Medulla oblongata (tissue), 1 donor: ENCODE results near the gene PRKAA1.
"Not testable (repeated sequence)": the region's sequence is repeated elsewhere in the genome, so short reads cannot be mapped to it uniquely, and the experiment has no call there.

Experiments used
- DNase-seq: peaks from one replicate; pipeline ENCODE4 v3.0.0-alpha.2; 2015; ENCODE audit errors: extremely low spot score

PRKAA1 gene

GRCh38 chr5:40733434-40733833, 64.7 kb downstream of the PRKAA1 start:
- no peak for DNase-seq

DNA sequence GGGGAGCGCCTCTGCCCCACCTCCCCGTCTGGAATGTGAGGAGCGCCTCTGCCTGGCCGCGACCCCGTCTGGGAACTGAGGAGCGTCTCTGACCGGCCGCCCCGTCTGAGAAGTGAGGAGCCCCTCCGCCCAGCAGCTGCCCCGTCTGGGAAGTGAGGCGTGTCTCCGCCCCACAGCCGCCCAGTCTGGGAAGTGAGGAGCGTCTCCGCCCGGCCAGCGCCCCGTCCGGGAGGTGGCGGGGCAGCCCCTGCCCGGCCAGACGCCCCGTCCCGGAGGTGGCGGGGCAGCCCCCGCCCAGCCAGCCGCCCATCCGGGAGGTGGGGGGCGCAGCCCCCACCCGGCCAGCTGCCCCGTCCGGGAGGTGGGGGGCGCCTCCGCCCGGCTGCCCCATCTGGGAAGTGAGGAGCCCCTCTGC, 75.7 kb downstream of the PRKAA1 start:
- DNase-seq: not testable (repeated sequence)

GRCh38 chr5:40720069-40720468, 78.1 kb downstream of the PRKAA1 start:
- no peak for DNase-seq

- DNase-seq: no peak
Measured at GRCh38 chr5:40717281-40717680, 80.9 kb downstream of the PRKAA1 start.

- no peak for DNase-seq
Measured at GRCh38 chr5:40716590-40716989, 81.6 kb downstream of the PRKAA1 start.

DNA sequence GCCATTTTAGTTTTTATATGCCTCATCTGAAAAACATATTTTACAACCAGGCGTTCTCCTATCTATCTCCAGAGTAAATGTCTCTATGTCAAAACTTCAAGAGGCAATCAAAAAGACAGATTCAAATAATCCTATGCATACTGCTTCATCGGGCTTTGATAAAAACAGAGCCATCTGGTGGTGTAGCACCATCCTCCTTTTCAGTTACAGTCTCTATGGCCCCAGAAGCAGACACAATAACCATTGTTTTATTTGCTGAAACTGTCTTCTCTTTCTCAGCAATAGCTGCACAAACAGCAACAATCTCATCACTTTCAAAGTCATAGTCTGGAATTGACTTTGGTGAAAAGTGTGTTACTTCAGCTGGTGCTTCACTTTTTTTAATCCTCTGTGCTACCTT, 82.2 kb downstream of the PRKAA1 start:
- DNase-seq: peak; percentile 79

DNA sequence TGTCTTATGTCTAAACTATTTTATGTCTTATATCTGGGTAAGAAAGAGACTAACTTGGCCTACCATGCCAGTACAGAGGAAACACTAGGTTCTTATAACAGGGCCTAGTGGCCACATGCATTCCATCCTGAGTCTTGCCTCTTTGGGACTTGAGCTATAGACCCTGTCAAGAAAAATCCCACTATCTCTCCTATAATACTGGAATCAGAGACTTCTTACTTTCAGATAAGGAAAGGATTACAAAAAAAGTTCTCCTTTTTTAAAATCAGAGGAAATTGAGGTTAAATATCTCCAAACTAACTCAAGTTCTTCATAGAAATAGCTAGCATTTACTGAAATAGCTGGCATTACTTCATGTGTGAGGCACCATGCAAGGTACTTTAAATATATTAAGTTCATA, 84.2 kb downstream of the PRKAA1 start:
- DNase-seq: no peak

GRCh38 chr5:40710575-40710974, 87.6 kb downstream of the PRKAA1 start:
- DNase-seq: not testable (repeated sequence)
